ENCODE data around the gene C16orf82.
A peak's percentile ranks its signal among the peaks of the same experiment; 100 is the strongest.

The C16orf82 gene

DNA sequence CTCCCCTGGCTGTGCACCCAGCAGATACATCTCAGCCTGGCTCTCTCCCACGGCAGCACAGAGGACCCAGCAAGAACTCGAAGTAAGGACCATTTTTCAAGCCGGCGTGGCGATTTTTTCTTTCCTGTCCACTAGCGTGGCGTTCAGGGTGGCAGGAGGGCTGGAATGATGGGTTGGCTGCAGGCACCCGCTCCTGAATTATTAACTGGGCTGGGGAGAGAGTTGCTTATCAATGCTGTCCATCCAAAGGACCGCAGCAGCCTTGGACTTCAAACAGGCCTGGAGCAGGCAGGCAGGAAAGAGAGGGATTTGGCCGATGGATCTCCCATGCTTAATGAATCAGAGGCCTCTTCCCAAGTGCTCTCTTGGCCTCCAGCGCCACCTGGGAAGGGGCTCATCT is 7.0 kb downstream of the C16orf82 start:
- no peaks in the 10 kb centered on the region for H3K36me3 ChIP-seq (ENCODE audit: low read length)
- no peak overlapping the region for H3K4me3 ChIP-seq (ENCODE audit: insufficient read depth, low read length, poor library complexity, severe bottlenecking)
- TF ChIP-seq CTCF (IDR thresholded peaks at IDR 0.05; ENCODE audit: insufficient read depth, low read length, poor library complexity, severe bottlenecking) (no peak), EZH2phosphoT487 (conservative IDR thresholded peaks at IDR 0.05; ENCODE audit: low read length) (no peak)
- H3K9me3 ChIP-seq (ENCODE audit: insufficient read depth, low read length) = no peaks in the 10 kb centered on the region
- H3K79me2 ChIP-seq (ENCODE audit: insufficient read depth, low read length) = no peaks in the 10 kb centered on the region
- H2AFZ ChIP-seq (ENCODE audit: low read depth, low read length, severe bottlenecking) = no peak overlapping the region
- no peak overlapping the region for H3K9ac ChIP-seq (ENCODE audit: low read length)
- H3F3A ChIP-seq (ENCODE audit: insufficient read depth) = no peaks in the 10 kb centered on the region
- no peak overlapping the region for H3K4me2 ChIP-seq (ENCODE audit: low read depth, low read length, poor library complexity, severe bottlenecking)
- no peak overlapping the region for H3K27ac ChIP-seq (ENCODE audit: low read depth, low read length)
- no peaks in the 10 kb centered on the region for H4K20me1 ChIP-seq (ENCODE audit: low read depth, low read length)
- H3K27me3 ChIP-seq (ENCODE audit: low read length) = no peaks in the 10 kb centered on the region
- H3K9me2 ChIP-seq (replicated peaks; ENCODE audit: insufficient read depth, low read length) = no peaks in the 10 kb centered on the region

DNA sequence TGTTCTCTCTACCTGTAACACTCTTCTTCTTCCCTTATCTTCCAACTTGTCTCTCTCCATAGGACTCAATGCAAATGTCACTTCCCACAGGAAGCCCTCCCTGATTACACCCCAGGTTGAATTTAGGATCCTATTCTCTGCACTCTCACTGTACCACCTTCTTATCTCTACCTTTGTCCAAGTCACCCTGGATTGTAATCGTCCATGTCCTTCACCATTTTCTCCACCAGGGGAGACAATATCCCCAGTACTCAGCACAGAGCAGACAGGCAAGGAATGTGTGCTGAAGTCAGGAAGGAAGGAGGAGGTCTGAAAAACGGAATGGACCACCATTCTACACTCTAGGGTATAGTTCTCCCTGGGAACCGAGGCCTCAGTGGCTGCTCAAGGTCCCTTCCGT is 14.2 kb downstream of the C16orf82 start:
- Histone ChIP-seq H3K4me2 (ENCODE audit: low read depth, low read length, poor library complexity, severe bottlenecking) (no peak overlapping the region), H3K27ac (ENCODE audit: low read depth, low read length) (no peak overlapping the region), H3K36me3 (ENCODE audit: low read length) (no peaks in the 10 kb centered on the region), H3K4me3 (ENCODE audit: insufficient read depth, low read length, poor library complexity, severe bottlenecking) (no peak overlapping the region), H4K20me1 (ENCODE audit: low read depth, low read length) (no peaks in the 10 kb centered on the region), H3F3A (ENCODE audit: insufficient read depth) (no peaks in the 10 kb centered on the region), H3K9me3 (ENCODE audit: insufficient read depth, low read length) (no peaks in the 10 kb centered on the region), H3K79me2 (ENCODE audit: insufficient read depth, low read length) (no peaks in the 10 kb centered on the region), H2AFZ (ENCODE audit: low read depth, low read length, severe bottlenecking) (no peak overlapping the region), H3K9ac (ENCODE audit: low read length) (no peak overlapping the region), H3K9me2 (replicated peaks; ENCODE audit: insufficient read depth, low read length) (no peaks in the 10 kb centered on the region), H3K27me3 (ENCODE audit: low read length) (no peaks in the 10 kb centered on the region)
- TF ChIP-seq EZH2phosphoT487 (conservative IDR thresholded peaks at IDR 0.05; ENCODE audit: low read length) (no peak), CTCF (IDR thresholded peaks at IDR 0.05; ENCODE audit: insufficient read depth, low read length, poor library complexity, severe bottlenecking) (peak; percentile 44)

GRCh38 chr16:27083861-27084261 is 17.1 kb downstream of the C16orf82 start:
- no peaks in the 10 kb centered on the region for H4K20me1 ChIP-seq (ENCODE audit: low read depth, low read length)
- no peak overlapping the region for H3K4me3 ChIP-seq (ENCODE audit: insufficient read depth, low read length, poor library complexity, severe bottlenecking)
- H3K9me2 ChIP-seq (replicated peaks; ENCODE audit: insufficient read depth, low read length) = no peaks in the 10 kb centered on the region
- H3K36me3 ChIP-seq (ENCODE audit: low read length) = no peaks in the 10 kb centered on the region
- H3K27ac ChIP-seq (ENCODE audit: low read depth, low read length) = no peak overlapping the region
- no peaks in the 10 kb centered on the region for H3K9me3 ChIP-seq (ENCODE audit: insufficient read depth, low read length)
- no peaks in the 10 kb centered on the region for H3K27me3 ChIP-seq (ENCODE audit: low read length)
- no peak overlapping the region for H3K9ac ChIP-seq (ENCODE audit: low read length)
- TF ChIP-seq EZH2phosphoT487 (conservative IDR thresholded peaks at IDR 0.05; ENCODE audit: low read length) (no peak), CTCF (IDR thresholded peaks at IDR 0.05; ENCODE audit: insufficient read depth, low read length, poor library complexity, severe bottlenecking) (no peak)
- H3K4me2 ChIP-seq (ENCODE audit: low read depth, low read length, poor library complexity, severe bottlenecking) = no peak overlapping the region
- H3F3A ChIP-seq (ENCODE audit: insufficient read depth) = no peaks in the 10 kb centered on the region
- H3K79me2 ChIP-seq (ENCODE audit: insufficient read depth, low read length) = no peaks in the 10 kb centered on the region
- no peak overlapping the region for H2AFZ ChIP-seq (ENCODE audit: low read depth, low read length, severe bottlenecking)
